SH-SY5Y (cell line): ENCODE results near the gene GOLGB1.

Experiments
- GATA2 ChIP-seq: IDR thresholded peaks from 2 replicates; pipeline ENCODE4 v1.6.1; 2011; ENCODE audit warnings: mild to moderate bottlenecking, low read depth, low read length
- GATA3 ChIP-seq: IDR thresholded peaks from 2 replicates; pipeline ENCODE4 v1.6.1; 2011; ENCODE audit warnings: low read depth, mild to moderate bottlenecking, low read length, moderate library complexity

GRCh38 chr3:121736112-121736511 is 13.4 kb downstream of the GOLGB1 start:
- TF ChIP-seq GATA2 (no peak), GATA3 (no peak)
